Stimulated activated CD4-positive, alpha-beta T cell treated with anti-CD3 and anti-CD28 coated beads, Interleukin-12 subunit alpha, Interleukin-12 subunit beta, amount 100 ng/mL, for 4 hours (primary cell): ENCODE measurements around the gene MTCH1.
"Not testable (repeated sequence)": the region's sequence is repeated elsewhere in the genome, so short reads cannot be mapped to it uniquely, and the experiment has no call there.

Experiments
- DNase-seq: peaks from one replicate; pipeline ENCODE4 v3.0.0-alpha.2; 2020

MTCH1 gene

DNA sequence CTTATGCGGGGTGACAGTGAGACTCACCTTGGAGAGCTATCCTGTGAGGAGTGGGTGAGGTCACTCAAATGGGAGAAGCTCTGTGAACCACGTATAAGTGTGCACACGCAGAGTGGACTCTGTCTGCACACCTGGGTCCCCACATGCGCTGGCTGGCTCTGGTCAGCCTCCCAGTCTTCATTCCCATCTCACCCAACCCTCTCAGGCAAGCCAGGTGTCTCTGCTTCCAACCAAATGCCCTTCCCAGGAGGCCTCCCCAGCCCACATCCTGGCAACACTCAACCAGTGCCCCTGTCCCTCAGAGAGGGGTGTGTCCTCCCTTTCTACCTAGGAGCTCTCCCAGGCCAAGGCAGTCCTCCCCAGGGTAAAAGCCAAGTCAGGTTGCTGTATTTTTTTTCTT, 39.5 kb downstream of the MTCH1 start:
- no peak for DNase-seq

GRCh38 chr6:36945301-36945700, 40.7 kb downstream of the MTCH1 start:
- no peak for DNase-seq

GRCh38 chr6:36944650-36945049, 41.3 kb downstream of the MTCH1 start:
- DNase-seq, result no peak

- DNase-seq, result not testable (repeated sequence)
These were observed 43.7 kb downstream of the MTCH1 start for GRCh38 chr6:36942329-36942728.

DNA sequence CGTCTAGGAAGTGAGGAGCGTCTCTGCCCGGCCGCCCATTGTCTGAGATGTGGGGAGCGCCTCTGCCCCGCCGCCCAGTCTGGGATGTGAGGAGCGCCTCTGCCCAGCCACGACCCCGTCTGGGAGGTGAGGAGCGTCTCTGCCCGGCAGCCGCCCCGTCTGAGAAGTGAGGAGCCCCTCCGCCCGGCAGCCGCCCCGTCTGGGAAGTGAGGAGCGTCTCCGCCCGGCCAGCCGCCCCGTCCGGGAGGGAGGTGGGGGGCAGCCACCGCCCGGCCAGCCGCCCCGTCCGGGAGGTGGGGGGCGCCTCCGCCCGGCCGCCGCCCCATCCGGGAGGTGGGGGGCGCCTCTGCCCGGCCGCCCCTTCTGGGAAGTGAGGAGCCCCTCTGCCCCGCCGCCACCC, 44.4 kb downstream of the MTCH1 start:
- not testable (repeated sequence) for DNase-seq

DNA sequence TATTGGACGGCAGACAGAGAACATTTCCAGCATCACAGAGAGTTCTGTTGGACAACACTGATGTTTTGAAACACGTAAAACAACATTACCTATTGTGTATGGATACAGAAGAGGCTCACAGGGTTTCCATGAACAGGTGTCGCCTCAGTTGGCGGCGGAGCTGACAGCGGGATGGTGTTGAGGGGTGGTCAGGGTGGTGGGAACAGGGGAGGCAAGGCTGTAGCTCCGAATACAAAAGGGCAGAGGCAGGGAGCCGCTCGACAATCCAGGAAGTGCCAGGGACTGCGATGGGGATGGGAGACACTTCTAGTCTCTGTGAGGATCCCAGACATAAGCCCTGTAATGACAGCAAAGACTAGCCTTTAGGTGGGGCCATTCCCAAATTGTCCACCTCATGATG, 46.0 kb downstream of the MTCH1 start:
- DNase-seq, result no peak

- not testable (repeated sequence) for DNase-seq
These were observed 47.0 kb downstream of the MTCH1 start for GRCh38 chr6:36939005-36939404.

DNA sequence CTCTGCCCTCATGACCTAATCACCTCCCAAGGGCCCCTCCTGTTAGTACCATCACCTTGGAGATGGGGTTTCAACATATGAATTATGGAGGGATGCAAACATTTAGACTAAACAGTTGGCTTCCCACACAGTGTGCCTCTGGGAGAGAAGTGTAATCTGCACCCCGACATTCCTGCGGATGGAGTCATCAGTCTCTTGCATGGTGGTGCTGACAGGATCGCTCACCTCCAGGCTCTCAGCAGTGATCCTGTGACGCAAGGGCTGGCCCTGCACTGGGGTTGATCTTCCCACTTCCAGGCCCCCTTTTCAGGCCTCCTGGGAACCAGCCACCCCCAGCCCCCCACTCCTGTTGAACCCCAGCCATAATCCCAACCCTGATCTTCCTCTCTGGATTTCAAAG, 47.5 kb downstream of the MTCH1 start:
- no peak for DNase-seq

GRCh38 chr6:36937896-36938295, 48.1 kb downstream of the MTCH1 start:
- no peak for DNase-seq

DNA sequence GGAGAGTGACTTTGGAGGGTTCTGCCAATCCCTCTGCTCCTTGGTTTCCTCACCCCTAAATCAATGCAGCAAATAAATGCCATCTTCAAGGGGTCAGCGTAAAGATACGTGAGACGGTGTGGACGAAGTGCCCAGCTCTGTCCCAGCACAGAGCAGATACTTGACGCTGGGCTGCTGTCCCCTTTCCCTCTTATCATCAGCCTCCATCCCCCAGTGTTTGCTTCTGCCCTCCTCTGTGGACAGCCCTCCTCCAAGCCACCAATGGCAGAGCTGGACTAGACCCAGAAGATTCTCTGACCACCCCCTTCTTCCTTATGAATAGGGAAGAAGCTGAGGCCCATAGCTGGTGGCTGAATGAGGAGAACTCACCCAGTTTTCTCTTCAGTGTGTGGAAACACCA, 49.2 kb downstream of the MTCH1 start:
- DNase-seq, result no peak

DNA sequence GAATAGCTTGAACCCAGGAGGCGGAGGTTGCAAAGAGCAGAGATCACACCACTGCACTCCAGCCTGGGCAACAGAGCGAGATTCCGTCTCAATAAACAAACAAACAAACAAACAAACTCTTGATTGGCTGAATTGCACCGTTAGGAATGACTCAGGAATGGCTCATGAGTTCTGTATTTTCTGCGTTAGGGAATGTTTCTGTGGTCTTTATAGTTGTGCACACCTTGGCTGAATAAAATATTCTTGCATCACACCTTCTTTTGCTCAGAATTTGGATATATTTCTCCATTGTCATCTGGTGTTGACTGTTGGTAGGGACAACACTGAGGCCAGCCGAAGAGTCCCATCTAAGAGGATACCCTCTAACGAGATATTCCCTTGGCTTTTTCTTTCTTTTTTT, 51.1 kb downstream of the MTCH1 start:
- DNase-seq, result no peak

DNA sequence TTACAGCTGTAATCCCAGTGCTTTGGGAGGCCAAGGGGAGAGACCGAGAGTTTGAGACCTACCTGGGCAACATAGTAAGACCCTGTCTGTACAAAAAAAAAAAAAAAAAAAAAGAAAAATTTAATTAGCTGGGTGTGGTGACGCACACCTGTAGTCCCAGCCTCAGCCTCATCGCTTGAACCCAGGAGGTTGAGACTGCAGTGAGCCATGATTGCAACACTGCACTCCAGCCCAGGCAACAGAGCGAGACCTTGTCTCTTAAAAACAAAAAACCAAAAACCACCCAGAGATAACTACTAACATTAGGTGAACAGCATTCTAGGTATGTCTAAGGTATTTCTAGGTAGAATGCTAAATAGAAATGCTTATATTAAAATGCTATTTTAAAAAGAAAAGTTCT, 52.5 kb downstream of the MTCH1 start:
- DNase-seq, result no peak

DNA sequence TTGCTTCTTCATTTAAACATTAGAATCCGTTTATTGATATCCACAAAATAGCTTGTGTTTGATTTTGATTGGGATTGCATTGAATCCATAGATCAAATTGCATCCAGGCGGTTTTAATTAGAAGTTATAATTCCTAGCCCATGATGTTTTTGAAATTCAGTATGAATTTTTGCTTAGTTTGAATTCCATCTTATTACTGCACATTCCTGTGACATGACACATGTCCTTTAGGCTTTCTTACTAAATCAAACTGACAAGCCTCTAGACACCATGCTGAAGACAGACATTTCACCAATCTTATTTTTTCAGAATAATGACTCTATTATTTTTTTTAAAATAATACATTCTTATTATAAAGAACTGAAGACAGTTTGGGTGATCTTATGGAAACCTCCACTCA, 52.9 kb downstream of the MTCH1 start:
- no peak for DNase-seq

DNA sequence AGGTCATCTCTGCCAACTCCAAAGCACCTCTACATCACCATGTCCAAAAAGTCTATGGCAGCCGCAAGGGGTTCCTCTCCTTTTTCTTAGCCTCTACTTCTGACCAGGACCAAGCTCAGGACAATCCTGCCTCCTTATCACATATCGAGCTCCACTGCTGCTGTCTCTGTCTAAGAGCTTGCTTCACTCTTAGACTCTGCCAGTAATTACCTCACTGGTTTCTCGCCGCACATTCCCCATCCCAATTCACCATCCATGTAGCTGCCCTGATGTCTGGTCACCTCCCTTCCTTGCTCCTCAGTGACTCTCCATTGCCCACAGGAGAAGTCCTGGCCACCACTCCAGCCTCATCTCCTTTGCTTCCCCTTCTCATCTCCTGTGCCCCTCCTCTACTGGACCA, 55.5 kb downstream of the MTCH1 start:
- DNase-seq, result no peak

DNA sequence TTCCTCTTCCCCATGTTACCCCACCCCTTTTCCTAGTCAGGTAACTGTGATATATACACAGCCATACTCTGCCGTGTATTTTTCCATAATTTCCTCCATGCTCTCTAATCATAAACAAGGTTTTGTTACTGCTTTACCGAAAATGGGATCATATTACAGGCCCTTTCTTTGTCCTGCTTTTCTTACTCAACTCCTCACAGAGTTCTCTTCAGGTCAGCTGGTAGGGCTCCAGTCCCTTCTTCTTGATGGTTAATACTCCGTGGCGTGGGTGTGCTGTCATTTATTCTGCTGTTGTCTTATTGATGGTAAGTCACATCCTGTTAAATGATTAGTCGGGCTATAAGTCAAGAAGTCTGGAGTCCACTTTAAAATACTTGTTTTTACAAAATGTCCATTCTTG, 56.4 kb downstream of the MTCH1 start:
- DNase-seq, result no peak

GRCh38 chr6:36929152-36929551, 56.8 kb downstream of the MTCH1 start:
- DNase-seq, result no peak

- DNase-seq, result no peak
These were observed 57.5 kb downstream of the MTCH1 start for GRCh38 chr6:36928547-36928918.

- DNase-seq, result no peak
These were observed 58.1 kb downstream of the MTCH1 start for GRCh38 chr6:36927691-36928546.

- no peak for DNase-seq
These were observed 59.1 kb downstream of the MTCH1 start for GRCh38 chr6:36926708-36927513.

GRCh38 chr6:36925809-36926208, 60.2 kb downstream of the MTCH1 start:
- no peak for DNase-seq

- DNase-seq, result no peak
These were observed 61.1 kb downstream of the MTCH1 start for GRCh38 chr6:36924778-36925374.

DNA sequence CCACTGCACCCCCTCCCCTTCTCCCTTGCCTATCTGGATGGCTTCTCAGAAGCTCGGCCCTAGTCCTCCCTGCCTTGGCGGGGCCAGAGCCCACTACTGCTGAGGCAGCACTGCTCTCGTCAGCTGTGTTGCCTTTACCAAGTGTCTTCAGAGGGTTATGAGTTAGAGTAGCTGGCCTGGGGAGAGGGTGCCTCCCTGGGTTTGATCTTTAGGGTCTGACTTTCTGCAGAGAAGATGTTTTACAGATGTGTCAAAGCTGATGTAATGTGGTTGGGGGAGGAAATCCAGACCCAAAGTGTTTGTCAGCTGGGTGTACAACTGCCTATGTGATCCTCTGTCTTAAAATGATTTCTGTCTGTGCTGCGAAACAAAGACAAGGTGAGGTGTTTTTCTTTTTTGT, 61.9 kb downstream of the MTCH1 start:
- no peak for DNase-seq

GRCh38 chr6:36920546-36920945, 65.5 kb downstream of the MTCH1 start:
- DNase-seq, result no peak

DNA sequence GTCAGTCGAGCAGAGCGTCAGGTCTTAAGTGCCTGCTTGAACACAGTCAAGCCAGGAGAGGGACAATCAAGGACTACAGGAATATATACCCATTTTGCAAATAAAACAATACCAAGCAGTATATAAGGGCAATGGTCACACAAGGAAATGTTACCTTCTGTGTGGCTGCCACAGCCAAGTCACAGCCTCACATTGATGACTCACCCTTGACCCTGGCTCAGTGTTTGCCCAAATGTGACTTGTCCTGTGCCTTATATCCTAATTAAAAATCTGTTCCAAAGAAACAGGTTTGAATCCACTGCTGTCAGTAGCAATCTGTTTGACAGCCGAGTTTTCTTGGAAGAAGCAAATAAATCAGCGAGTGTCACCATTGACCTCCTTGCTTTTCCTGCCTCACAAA, 65.9 kb downstream of the MTCH1 start:
- DNase-seq, result no peak
